NT2/D1 (cell line): ENCODE results near the gene CEP295NL.

Experiments
- SUZ12 ChIP-seq: IDR thresholded peaks from 2 replicates; pipeline ENCODE4 v1.6.1; 2011; ENCODE audit not compliant: insufficient read length, insufficient read depth; ENCODE audit errors: extremely low read depth
- ZNF274 ChIP-seq: IDR thresholded peaks from 2 replicates; pipeline ENCODE4 v1.6.1; 2011; ENCODE audit warnings: mild to moderate bottlenecking, low read depth, low read length

DNA sequence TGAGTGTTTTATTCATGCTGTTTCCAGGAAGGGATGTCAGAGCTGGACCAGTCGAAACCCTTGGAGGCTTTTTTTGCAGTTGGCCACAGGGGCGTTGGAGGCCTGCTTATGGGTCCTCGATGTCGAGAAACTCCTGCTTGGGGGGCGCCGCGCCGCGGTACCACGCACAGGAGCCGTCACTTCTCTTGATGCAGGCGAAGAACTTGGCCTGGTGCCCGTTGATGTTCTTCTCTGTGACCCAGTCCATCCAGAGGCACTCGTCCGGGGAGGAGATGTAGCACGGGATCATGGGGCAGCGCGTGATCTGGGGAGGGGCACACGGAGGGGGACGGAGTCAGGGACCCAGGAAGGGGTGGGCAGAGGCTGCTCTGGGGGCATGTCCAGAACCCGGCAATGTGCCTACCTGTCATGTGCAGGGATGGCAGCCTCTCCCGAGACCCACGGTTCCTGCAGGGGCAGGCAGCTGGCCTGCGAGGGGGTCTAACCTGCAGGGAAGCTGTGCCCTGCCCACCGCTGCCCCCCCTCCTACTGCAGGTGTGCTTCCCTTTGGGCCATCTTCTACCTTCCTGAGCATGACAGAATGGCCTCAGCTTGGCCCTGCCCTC, 47.3 kb downstream of the CEP295NL start:
- TF ChIP-seq ZNF274: no peak
- TF ChIP-seq SUZ12: no peak
